ENCODE results near the gene C8B. TPM values are rescaled to one million over a fixed set of nuclear protein-coding genes. Genes with fewer than 3 reads are reported as not detected.

C8B gene
- total RNA-seq, 2 experiments from 2014 or later, result not detected

DNA sequence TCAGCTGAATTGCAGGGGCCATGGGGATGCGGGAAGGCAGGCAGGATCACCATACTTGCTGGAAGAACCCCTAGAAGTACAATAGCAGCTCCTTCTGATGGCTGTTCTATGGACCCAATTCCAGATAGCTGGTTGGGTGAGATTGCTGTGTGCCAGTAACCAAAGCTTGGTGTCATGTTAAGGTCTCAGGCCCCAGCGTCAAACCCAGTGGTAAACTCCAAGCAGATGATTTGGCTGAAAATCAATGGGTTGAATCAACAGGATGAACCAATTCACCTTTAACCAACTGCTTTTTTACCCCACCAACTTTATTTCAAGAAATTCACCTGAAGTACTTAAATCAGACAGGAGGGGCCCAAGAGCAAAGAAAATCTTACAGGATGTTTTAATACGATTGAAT is 37.8 kb downstream of the C8B start:
- no peak overlapping the region for H3K27ac Mint-ChIP-seq
- H3K4me3 Mint-ChIP-seq, result no peak overlapping the region
- H3K36me3 Mint-ChIP-seq, result no peaks in the 10 kb centered on the region
- no peak for DNase-seq
- H3K9me3 Mint-ChIP-seq, result no peaks in the 10 kb centered on the region
- H3K27me3 Mint-ChIP-seq, result peaks cover 3% of the 10 kb centered on the region
- H3K4me1 Mint-ChIP-seq, result no peaks in the 10 kb centered on the region

DNA sequence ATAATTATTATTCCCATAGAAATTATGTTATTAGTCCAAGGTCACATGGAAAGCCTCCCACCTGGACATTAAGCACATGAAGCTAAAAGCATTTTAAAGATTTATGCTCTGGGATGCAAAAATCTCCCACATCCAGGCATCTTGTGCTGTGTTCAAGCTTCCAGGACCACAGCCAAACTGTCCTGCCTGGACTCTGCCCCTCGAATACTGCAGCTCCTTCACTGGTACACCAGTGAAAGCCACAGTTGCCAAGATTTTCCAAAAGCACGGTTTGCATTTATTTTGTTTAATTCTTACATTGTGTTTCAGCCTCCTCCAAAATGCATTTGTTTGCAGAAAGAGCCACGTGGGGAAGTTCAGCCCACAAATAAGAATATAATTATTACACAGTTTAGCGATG is 38.6 kb downstream of the C8B start:
- Mint-ChIP-seq H3K4me3 (no peak overlapping the region), H3K9me3 (no peaks in the 10 kb centered on the region), H3K4me1 (no peaks in the 10 kb centered on the region), H3K27ac (no peak overlapping the region), H3K36me3 (no peaks in the 10 kb centered on the region), H3K27me3 (peaks cover 3% of the 10 kb centered on the region)
- no peak for DNase-seq

DNA sequence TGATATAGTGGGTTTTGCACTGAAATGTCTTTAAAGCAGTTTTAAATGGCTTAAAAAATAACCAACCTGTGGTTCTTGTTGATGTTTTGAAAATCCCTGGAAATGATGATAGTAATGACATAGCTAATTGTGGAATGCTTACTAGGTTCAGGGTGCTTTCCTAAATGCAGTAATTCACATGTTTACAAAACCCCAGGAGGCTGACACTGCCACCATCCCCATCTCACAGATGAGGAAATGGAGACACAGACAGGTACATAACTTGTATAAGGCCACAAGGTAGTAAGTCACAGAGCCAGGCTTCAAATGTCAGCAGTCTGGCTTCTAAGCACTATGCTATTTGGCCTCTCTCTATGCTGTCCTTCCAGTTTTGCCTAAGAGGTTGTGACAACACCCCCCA is 40.6 kb downstream of the C8B start:
- H3K36me3 Mint-ChIP-seq, result no peaks in the 10 kb centered on the region
- H3K27ac Mint-ChIP-seq, result no peak overlapping the region
- no peaks in the 10 kb centered on the region for H3K27me3 Mint-ChIP-seq
- H3K4me3 Mint-ChIP-seq, result no peak overlapping the region
- H3K9me3 Mint-ChIP-seq, result no peaks in the 10 kb centered on the region
- no peak for DNase-seq
- H3K4me1 Mint-ChIP-seq, result no peaks in the 10 kb centered on the region

DNA sequence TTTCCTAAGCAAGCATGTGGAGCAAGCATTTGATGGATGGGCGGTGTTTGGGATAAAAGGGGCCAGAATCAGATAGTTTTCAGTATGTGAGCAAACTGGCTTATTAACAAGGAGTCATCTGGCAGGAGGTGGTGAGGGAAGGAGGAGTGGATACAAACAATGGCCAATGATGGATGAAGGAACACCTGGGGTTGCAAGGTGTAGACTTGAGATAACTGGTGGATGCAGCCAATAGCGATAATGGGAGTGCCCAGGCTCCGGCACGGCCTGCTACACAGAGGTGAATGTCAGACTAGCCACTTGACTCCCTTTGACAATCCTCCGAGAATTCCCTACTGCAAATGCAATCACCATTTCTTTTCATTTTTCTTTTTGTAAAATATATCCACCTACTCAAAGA is 41.7 kb downstream of the C8B start:
- H3K4me1 Mint-ChIP-seq, result no peaks in the 10 kb centered on the region
- H3K9me3 Mint-ChIP-seq, result no peaks in the 10 kb centered on the region
- no peak overlapping the region for H3K27ac Mint-ChIP-seq
- DNase-seq, result no peak
- no peaks in the 10 kb centered on the region for H3K27me3 Mint-ChIP-seq
- no peak overlapping the region for H3K4me3 Mint-ChIP-seq
- H3K36me3 Mint-ChIP-seq, result no peaks in the 10 kb centered on the region

DNA sequence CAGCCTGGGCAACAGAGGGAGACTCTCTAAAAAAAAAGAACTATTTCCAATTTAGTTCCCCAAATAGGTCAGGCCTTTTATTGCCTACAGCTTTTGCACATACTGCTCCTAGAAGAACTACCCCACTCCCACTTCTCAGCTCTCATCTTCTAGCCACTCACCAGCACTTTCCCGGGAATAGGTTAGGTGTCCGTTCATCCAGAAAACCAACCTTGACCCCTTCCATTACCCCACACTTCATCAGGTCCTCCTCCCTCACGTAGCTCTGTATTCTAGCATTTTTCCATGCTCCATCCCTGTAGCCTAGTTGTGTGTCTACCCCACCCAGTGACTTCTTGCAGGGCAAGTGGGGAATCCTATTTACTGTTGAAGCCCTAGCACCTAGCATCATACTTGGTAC is 42.6 kb downstream of the C8B start:
- Mint-ChIP-seq H3K27me3 (no peaks in the 10 kb centered on the region), H3K4me1 (no peaks in the 10 kb centered on the region), H3K9me3 (no peaks in the 10 kb centered on the region), H3K36me3 (no peaks in the 10 kb centered on the region), H3K27ac (no peak overlapping the region), H3K4me3 (no peak overlapping the region)
- DNase-seq, result no peak

DNA sequence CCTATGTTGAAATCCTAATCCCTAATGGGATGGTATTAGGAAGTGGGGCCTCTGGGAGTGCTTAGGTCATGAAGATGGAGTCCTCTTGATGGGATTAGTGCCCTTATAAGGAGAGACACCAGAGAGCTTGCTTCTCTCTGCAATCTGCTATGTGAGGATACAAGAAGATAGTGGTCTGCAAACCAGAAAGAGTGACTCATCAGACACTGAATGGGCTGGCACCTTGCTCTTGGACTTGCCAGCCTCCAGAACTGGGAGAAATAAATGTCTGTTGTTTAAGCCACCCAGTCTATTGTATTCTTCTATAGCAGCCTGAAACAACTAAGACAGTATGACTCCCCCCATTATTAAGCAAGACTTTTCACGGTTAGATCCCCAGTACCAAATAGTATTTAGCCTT is 43.3 kb downstream of the C8B start:
- no peak overlapping the region for H3K27ac Mint-ChIP-seq
- no peaks in the 10 kb centered on the region for H3K9me3 Mint-ChIP-seq
- H3K36me3 Mint-ChIP-seq, result no peaks in the 10 kb centered on the region
- no peaks in the 10 kb centered on the region for H3K27me3 Mint-ChIP-seq
- H3K4me3 Mint-ChIP-seq, result no peak overlapping the region
- H3K4me1 Mint-ChIP-seq, result no peaks in the 10 kb centered on the region
- DNase-seq, result no peak

DNA sequence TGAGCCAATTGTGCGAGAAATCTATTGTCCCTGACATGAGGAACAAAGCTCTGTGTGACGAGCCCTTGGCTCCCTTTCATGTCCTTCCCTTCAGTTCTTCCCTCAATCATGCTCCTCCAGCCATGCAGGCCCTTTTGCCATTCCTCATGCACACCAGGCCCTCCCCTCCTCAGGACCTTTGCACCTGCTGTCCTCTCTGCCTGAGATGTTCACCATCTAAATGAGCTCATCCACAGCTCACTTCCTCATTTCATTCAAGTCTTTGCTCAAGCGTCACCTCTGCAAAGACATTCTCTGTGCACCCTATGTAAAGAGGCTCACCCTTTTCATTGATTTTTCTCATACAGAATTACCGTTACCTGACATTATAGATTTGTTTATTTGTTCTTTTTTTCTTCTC is 43.7 kb downstream of the C8B start:
- H3K4me3 Mint-ChIP-seq, result no peak overlapping the region
- no peaks in the 10 kb centered on the region for H3K9me3 Mint-ChIP-seq
- DNase-seq, result no peak
- H3K27ac Mint-ChIP-seq, result no peak overlapping the region
- no peaks in the 10 kb centered on the region for H3K27me3 Mint-ChIP-seq
- no peaks in the 10 kb centered on the region for H3K4me1 Mint-ChIP-seq
- H3K36me3 Mint-ChIP-seq, result no peaks in the 10 kb centered on the region

DNA sequence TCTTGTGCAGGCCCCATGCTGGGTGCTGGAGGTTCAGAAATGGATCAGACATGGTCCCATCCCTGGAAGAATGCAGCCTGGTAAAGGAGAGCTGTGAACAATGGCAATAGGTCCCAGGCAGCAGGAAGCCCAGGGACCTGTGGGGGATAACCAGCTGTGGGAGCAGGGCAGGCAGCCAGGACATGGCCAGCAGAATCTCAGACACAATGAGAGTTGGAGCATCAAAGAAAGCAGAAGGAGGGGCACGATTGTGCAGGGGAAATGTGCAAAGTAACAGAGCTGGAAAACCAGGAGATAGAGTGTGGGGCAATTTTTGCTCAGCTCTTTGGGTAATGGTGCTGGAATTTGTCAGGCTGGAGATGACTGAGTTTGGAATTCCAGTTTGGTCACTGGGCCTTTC is 44.3 kb downstream of the C8B start:
- Mint-ChIP-seq H3K27me3 (no peaks in the 10 kb centered on the region), H3K9me3 (no peaks in the 10 kb centered on the region), H3K36me3 (no peaks in the 10 kb centered on the region), H3K4me3 (no peak overlapping the region), H3K4me1 (no peaks in the 10 kb centered on the region), H3K27ac (no peak overlapping the region)
- DNase-seq, result no peak

DNA sequence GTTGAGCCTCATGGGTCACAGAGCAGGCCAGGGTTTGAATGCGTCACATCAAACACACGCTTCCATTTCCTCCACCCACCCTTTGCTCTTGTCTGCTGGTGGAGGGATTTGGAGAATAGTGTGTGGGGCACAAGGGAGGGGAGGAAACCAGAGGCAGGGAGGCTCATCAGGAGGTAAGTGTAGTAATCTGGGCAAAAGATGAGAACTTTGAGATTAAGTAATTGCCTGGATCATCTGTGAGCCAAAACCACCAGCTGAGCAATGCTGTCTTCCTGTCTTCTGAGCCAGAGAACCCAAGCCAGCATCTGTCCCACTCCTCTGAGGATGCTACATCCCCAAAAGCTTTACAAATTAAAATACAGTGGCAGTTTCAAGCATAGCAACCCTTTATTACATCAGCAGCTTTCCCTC is 45.2 kb downstream of the C8B start:
- H3K27me3 Mint-ChIP-seq, result no peaks in the 10 kb centered on the region
- H3K36me3 Mint-ChIP-seq, result no peaks in the 10 kb centered on the region
- no peak overlapping the region for H3K4me3 Mint-ChIP-seq
- no peaks in the 10 kb centered on the region for H3K4me1 Mint-ChIP-seq
- no peak for DNase-seq
- H3K9me3 Mint-ChIP-seq, result no peaks in the 10 kb centered on the region
- H3K27ac Mint-ChIP-seq, result no peak overlapping the region

DNA sequence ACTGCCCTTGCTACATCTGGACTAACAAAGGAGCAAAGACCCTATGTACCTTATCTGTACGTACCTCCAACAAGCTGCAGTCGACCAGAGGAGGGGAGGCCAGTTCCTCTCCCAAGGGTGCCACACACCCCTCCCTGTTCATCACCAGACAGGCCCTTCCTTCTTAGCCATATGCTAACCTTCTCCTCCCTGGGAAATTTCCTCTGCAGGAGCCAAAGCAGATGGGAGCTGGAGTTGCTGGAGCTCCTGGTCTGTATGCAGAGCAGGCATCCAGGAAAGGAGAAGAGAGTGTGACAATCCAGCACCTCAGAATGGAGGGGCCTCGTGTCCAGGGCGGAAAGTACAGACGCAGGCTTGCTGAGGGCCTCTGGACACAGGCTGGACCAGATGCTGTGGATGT is 48.5 kb downstream of the C8B start:
- Mint-ChIP-seq H3K27me3 (no peaks in the 10 kb centered on the region), H3K9me3 (no peaks in the 10 kb centered on the region), H3K4me1 (no peaks in the 10 kb centered on the region), H3K36me3 (no peaks in the 10 kb centered on the region), H3K4me3 (no peak overlapping the region), H3K27ac (no peak overlapping the region)
- DNase-seq, result no peak

DNA sequence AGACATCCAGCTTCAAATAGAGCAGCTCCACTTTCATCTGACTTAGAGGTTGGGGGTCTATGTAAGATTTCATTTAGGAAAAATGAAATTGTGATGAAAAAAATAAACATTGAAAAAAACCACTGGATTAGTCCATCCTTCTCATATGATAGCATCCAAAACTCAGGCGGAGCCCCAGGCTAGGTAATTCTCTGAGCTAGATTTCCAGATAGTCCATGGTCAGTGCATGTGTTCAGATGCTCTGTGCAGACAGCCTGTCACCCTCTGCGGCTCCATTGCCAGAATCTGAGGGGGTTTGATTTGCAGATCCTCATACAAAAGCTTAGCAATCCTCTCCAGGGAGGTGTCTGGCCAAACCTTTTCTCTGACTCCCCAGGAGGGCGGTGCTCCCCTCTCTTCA is 49.2 kb downstream of the C8B start:
- Mint-ChIP-seq H3K4me3 (no peak overlapping the region), H3K9me3 (no peaks in the 10 kb centered on the region), H3K4me1 (no peaks in the 10 kb centered on the region), H3K27me3 (no peaks in the 10 kb centered on the region), H3K27ac (no peak overlapping the region), H3K36me3 (no peaks in the 10 kb centered on the region)
- no peak for DNase-seq

DNA sequence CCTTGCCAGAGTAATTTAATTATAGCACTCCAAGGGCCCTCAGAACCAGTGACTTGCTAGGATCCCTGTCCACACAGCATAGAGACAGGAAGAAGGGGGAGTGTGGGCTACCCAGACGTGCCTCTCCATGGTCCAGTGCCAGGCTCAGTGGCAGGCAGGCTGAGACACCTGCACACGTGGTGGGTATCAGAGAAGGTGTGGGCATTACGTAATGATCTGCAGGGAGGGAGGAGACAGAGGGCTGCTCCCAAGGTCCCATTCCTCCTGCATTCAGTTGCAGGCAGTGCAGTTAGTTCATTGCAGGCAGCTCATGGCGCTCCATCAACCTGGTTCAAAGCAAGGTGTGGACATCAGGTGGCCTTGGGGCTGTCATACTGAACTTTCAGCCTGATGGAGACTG is 49.9 kb downstream of the C8B start:
- Mint-ChIP-seq H3K27ac (no peak overlapping the region), H3K4me1 (no peaks in the 10 kb centered on the region), H3K27me3 (no peaks in the 10 kb centered on the region), H3K4me3 (no peak overlapping the region), H3K36me3 (no peaks in the 10 kb centered on the region), H3K9me3 (no peaks in the 10 kb centered on the region)
- no peak for DNase-seq

DNA sequence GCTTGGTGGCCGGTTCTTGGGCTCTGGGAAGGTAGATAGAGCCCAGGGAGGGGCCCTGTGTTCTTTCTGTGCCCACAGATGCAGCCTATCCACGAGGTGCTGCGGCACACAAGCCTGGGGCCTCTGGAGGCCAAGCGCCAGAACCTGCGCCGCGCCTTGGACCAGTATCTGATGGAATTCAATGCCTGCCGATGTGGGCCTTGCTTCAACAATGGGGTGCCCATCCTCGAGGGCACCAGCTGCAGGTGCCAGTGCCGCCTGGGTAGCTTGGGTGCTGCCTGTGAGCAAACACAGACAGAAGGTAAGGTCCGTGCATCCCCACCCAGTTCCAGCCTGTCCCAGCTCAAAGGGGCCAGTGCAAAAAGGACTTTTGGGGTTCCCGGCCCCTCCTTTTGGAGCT is 53.5 kb downstream of the C8B start:
- H3K27me3 Mint-ChIP-seq, result peaks cover 6% of the 10 kb centered on the region
- H3K27ac Mint-ChIP-seq, result no peak overlapping the region
- H3K4me1 Mint-ChIP-seq, result no peaks in the 10 kb centered on the region

DNA sequence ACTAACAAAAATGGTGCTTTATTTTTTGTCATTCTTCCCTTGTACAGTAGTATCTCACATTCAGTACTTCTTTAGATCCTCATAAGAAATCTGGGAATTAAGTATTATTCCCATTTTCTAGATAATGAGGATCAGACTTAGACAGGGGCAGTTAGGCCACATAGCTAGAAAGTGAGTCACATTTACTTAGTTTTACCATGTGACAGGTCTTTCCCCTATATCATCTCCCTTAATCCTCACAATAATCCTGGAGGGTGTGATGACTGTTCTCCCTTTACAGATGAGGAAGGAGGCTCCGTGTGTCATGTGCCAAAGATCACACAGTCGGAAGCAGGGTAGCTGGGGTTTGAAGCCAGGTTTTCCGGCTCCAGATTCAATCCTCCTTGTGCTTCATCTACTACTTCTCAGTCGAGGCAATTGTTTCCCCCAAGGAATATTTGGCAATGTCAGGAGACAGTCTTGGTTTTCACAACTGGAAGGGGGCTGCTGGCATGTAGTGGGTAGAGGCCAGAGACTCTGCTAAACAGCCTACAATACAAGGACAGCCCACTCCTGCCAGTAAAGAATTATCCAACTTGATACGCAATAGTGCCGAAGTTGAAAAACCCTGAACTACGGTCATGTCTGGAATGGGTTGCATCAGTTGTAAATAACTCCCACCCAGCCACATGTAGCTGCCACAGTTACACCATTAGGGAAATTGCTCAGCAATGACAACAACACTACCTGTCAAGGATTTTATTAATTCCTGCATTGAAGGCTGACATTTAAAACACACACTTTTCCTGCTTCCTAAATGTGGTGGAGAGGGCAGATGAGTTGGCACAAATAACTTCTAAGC is 54.5 kb downstream of the C8B start:
- Mint-ChIP-seq H3K4me3 (no peak overlapping the region), H3K27ac (no peak overlapping the region), H3K4me1 (no peaks in the 10 kb centered on the region), H3K9me3 (no peaks in the 10 kb centered on the region), H3K27me3 (peaks cover 6% of the 10 kb centered on the region), H3K36me3 (no peaks in the 10 kb centered on the region)
- DNase-seq, result no peak

More for the DNA sequence above, 53.5 kb downstream of the C8B start:
- Mint-ChIP-seq H3K4me3 (no peak overlapping the region), H3K9me3 (no peaks in the 10 kb centered on the region), H3K36me3 (no peaks in the 10 kb centered on the region)
- DNase-seq, result no peak

DNA sequence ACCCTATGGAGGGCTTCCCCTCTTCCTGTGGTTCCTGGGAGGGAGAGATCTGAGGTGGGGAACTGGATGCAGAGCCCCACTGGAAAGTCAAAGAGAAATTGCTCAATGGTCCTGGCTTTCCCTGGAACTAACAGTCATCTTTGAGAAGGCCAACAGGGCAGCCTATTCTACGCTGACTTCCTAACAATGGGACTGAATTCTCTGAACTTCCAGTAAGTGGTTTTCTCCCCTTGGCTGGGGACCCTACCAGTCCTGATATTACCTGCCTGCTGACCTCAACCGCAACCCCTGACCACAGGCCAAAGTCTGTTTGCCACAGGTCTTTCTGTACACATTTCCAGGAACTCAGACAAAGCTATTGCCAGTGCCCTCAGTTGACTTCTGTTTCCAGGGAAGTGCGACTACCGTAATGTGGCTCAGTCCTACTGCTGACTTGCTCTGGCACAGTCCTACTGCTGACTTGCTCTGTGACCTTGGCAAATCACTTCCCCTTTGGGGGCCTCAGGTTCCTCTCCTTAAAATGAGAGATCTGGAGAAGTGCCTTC is 55.3 kb downstream of the C8B start:
- H3K36me3 Mint-ChIP-seq, result no peaks in the 10 kb centered on the region
- DNase-seq, result no peak
- no peaks in the 10 kb centered on the region for H3K9me3 Mint-ChIP-seq
- no peak overlapping the region for H3K27ac Mint-ChIP-seq
- H3K4me1 Mint-ChIP-seq, result no peaks in the 10 kb centered on the region
- H3K27me3 Mint-ChIP-seq, result peaks cover 6% of the 10 kb centered on the region
- H3K4me3 Mint-ChIP-seq, result no peak overlapping the region

DNA sequence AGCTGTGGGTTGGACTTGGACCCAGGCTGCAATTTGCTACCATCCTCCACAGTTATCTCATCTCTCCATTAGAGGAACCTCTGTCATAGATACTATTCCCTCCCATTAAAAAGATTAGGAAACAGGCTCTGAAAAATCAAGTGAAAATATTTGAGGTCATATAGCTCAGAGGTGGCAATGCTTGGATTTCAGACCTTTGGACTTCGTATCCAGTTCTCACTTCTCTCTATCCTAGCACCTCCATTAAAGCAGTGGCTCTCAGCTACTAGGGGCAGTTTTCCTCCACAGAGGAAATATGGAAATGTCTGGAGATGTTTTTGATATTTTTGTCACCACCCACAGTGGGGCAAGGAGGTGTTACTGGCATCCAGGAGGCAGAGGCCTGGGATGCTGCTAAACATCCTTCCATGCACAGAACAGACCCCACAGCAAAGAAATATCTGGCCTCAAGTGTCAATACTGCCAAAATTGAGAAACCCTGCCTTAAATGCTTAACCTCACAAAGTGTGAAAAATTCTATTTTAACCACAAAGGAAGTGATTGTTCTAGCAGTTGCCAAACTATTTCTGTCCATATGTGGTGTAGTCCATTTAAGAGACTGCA is 57.1 kb downstream of the C8B start:
- Mint-ChIP-seq H3K4me1 (no peaks in the 10 kb centered on the region), H3K27me3 (peaks cover 6% of the 10 kb centered on the region), H3K9me3 (no peaks in the 10 kb centered on the region), H3K36me3 (no peaks in the 10 kb centered on the region), H3K27ac (no peak overlapping the region), H3K4me3 (no peak overlapping the region)
- no peak for DNase-seq
